Skeletal muscle satellite cell (primary cell): Measurements from ENCODE around the gene GPR157.
"Not testable (repeated sequence)": the region's sequence is repeated elsewhere in the genome, so short reads cannot be mapped to it uniquely, and the experiment has no call there.

Source experiments
- H3K27me3 ChIP-seq: 2 replicates; pipeline ENCODE4 v1.7.0; 2013; ENCODE audit warnings: low read length; ENCODE audit not compliant: control insufficient read depth, insufficient read depth
- H3K36me3 ChIP-seq: 2 replicates; pipeline ENCODE4 v1.7.0; 2013; ENCODE audit warnings: mild to moderate bottlenecking, control low read depth, low read length; ENCODE audit not compliant: insufficient read depth
- H3K4me1 ChIP-seq: 2 replicates; pipeline ENCODE4 v1.7.0; 2013; ENCODE audit warnings: low read length; ENCODE audit not compliant: control insufficient read depth, insufficient read depth
- H3K4me2 ChIP-seq: 2 replicates; pipeline ENCODE4 v1.7.0; 2013; ENCODE audit warnings: mild to moderate bottlenecking, low read length
- H3K4me3 ChIP-seq: 2 replicates; pipeline ENCODE4 v1.7.0; 2013; ENCODE audit warnings: low read length
- H3K9ac ChIP-seq: 2 replicates; pipeline ENCODE4 v1.7.0; 2013; ENCODE audit warnings: mild to moderate bottlenecking, low read depth, low read length, moderate library complexity
- H3K9me3 ChIP-seq: replicated peaks from 2 replicates; pipeline ENCODE4 v1.7.0; 2013; ENCODE audit warnings: mild to moderate bottlenecking, control low read depth, low read length

Gene GPR157

GRCh38 chr1:9097947-9098705, 30.8 kb downstream of the GPR157 start:
- no peak overlapping the region for H3K4me2 ChIP-seq
- H3K27me3 ChIP-seq = peaks cover 7% of the 10 kb centered on the region
- no peak overlapping the region for H3K9ac ChIP-seq
- peaks cover 3% of the 10 kb centered on the region for H3K36me3 ChIP-seq
- no peak overlapping the region for H3K4me3 ChIP-seq
- H3K4me1 ChIP-seq = no peaks in the 10 kb centered on the region
- H3K9me3 ChIP-seq = no peaks in the 10 kb centered on the region

GRCh38 chr1:9095818-9096217, 33.1 kb downstream of the GPR157 start:
- no peaks in the 10 kb centered on the region for H3K36me3 ChIP-seq
- no peak overlapping the region for H3K9ac ChIP-seq
- no peak overlapping the region for H3K4me3 ChIP-seq
- peaks cover 27% of the 10 kb centered on the region for H3K27me3 ChIP-seq
- no peaks in the 10 kb centered on the region for H3K4me1 ChIP-seq
- no peaks in the 10 kb centered on the region for H3K9me3 ChIP-seq
- H3K4me2 ChIP-seq = no peak overlapping the region

- H3K9ac ChIP-seq, H3K4me2 ChIP-seq, H3K4me1 ChIP-seq, H3K4me3 ChIP-seq, H3K9me3 ChIP-seq, H3K36me3 ChIP-seq: not testable (repeated sequence)
- peaks cover 44% of the 10 kb centered on the region for H3K27me3 ChIP-seq
Observed at GRCh38 chr1:9093996-9094595, 34.8 kb downstream of the GPR157 start.

- H3K9me3 ChIP-seq = no peaks in the 10 kb centered on the region
- no peak overlapping the region for H3K9ac ChIP-seq
- H3K4me1 ChIP-seq = no peaks in the 10 kb centered on the region
- peaks cover 45% of the 10 kb centered on the region for H3K27me3 ChIP-seq
- H3K4me2 ChIP-seq = no peak overlapping the region
- H3K36me3 ChIP-seq = no peaks in the 10 kb centered on the region
- no peak overlapping the region for H3K4me3 ChIP-seq
Observed at GRCh38 chr1:9093581-9093980, 35.3 kb downstream of the GPR157 start.

- Histone ChIP-seq H3K4me1 (no peaks in the 10 kb centered on the region), H3K4me2 (no peak overlapping the region), H3K9me3 (no peaks in the 10 kb centered on the region), H3K4me3 (no peak overlapping the region), H3K9ac (no peak overlapping the region), H3K27me3 (peaks cover 47% of the 10 kb centered on the region), H3K36me3 (no peaks in the 10 kb centered on the region)
Observed at GRCh38 chr1:9093091-9093490, 35.8 kb downstream of the GPR157 start.

GRCh38 chr1:9088807-9089206, 40.1 kb downstream of the GPR157 start:
- Histone ChIP-seq H3K36me3 (no peaks in the 10 kb centered on the region), H3K9ac (no peak overlapping the region), H3K9me3 (no peaks in the 10 kb centered on the region), H3K4me3 (no peak overlapping the region), H3K4me1 (peaks cover 16% of the 10 kb centered on the region), H3K4me2 (no peak overlapping the region), H3K27me3 (peaks cover 61% of the 10 kb centered on the region)

- H3K27me3 ChIP-seq = peaks cover 52% of the 10 kb centered on the region
- H3K9me3 ChIP-seq = no peaks in the 10 kb centered on the region
- H3K4me2 ChIP-seq = no peak overlapping the region
- no peaks in the 10 kb centered on the region for H3K36me3 ChIP-seq
- no peak overlapping the region for H3K9ac ChIP-seq
- H3K4me3 ChIP-seq = no peak overlapping the region
- peaks cover 16% of the 10 kb centered on the region for H3K4me1 ChIP-seq
Observed at GRCh38 chr1:9087411-9088125, 41.3 kb downstream of the GPR157 start.

- Histone ChIP-seq H3K4me1 (peaks cover 16% of the 10 kb centered on the region), H3K4me2 (no peak overlapping the region), H3K4me3 (no peak overlapping the region)
Observed at GRCh38 chr1:9086796-9087195, 42.1 kb downstream of the GPR157 start.

GRCh38 chr1:9086045-9086444, 42.9 kb downstream of the GPR157 start:
- Histone ChIP-seq H3K36me3 (no peaks in the 10 kb centered on the region), H3K9ac (no peak overlapping the region), H3K27me3 (peaks cover 43% of the 10 kb centered on the region), H3K4me2 (no peak overlapping the region), H3K9me3 (no peaks in the 10 kb centered on the region), H3K4me3 (no peak overlapping the region), H3K4me1 (peaks cover 16% of the 10 kb centered on the region)

More at GRCh38 chr1:9086796-9087195, 42.1 kb downstream of the GPR157 start:
- Histone ChIP-seq H3K36me3 (no peaks in the 10 kb centered on the region), H3K9me3 (no peaks in the 10 kb centered on the region), H3K27me3 (peaks cover 50% of the 10 kb centered on the region), H3K9ac (no peak overlapping the region)

- Histone ChIP-seq H3K36me3 (no peaks in the 10 kb centered on the region), H3K4me2 (no peak overlapping the region), H3K9me3 (no peaks in the 10 kb centered on the region), H3K4me3 (no peak overlapping the region), H3K9ac (no peak overlapping the region), H3K4me1 (peaks cover 16% of the 10 kb centered on the region), H3K27me3 (peaks cover 38% of the 10 kb centered on the region)
Observed at GRCh38 chr1:9085306-9085940, 43.5 kb downstream of the GPR157 start.

GRCh38 chr1:9084906-9085305, 44.0 kb downstream of the GPR157 start:
- peaks cover 34% of the 10 kb centered on the region for H3K27me3 ChIP-seq
- H3K4me3 ChIP-seq = no peak overlapping the region
- H3K9me3 ChIP-seq = no peaks in the 10 kb centered on the region
- H3K9ac ChIP-seq = no peak overlapping the region
- H3K36me3 ChIP-seq = no peaks in the 10 kb centered on the region
- H3K4me1 ChIP-seq = peaks cover 16% of the 10 kb centered on the region
- H3K4me2 ChIP-seq = peak overlapping the region; percentile 27
